OCI-LY7 (cell line): ENCODE data around the gene HERC3.

ENCODE experiments used
- CTCF ChIP-seq: fragments of 200-600 bp; sonication (generic); conservative IDR thresholded peaks from 2 replicates; pipeline ENCODE4 v1.5.1; 2014; ENCODE audit warnings: mild to moderate bottlenecking, antibody characterized with exemption, low read length, moderate library complexity, mixed read lengths
- EZH2phosphoT487 ChIP-seq: fragments of 200-600 bp; sonication (generic); IDR thresholded peaks from 2 replicates; pipeline ENCODE4 v1.6.1; 2018; ENCODE audit warnings: low read depth, borderline replicate concordance, mild to moderate bottlenecking, mixed run types, antibody characterized with exemption, low read length, moderate library complexity, mixed read lengths

- TF ChIP-seq CTCF (no peak), EZH2phosphoT487 (no peak)
Observed at GRCh38 chr4:88549815-88550214, 42.5 kb upstream of the HERC3 start.
